Stomach (tissue), 9 donors: ENCODE measurements around the gene RIPOR1. TPM values are rescaled to one million over a fixed set of nuclear protein-coding genes. Genes with fewer than 3 reads are reported as not detected.
A peak's percentile ranks its signal among the peaks of the same experiment; 100 is the strongest.

Source experiments
- DNase-seq, 2 donors: peaks; one replicate each; pipeline versions ENCODE4 v3.0.0 to v3.0.0-alpha.2; 2013 to 2019
- H3K27ac ChIP-seq, 5 donors: fragments of 200-600 bp in 4 of 5; sonication (generic) in 4 of 5; one replicate each; pipeline ENCODE4 v1.5.1; 2013 to 2019; ENCODE audit warnings: mild to moderate bottlenecking in 1 of 5, moderate library complexity in 1 of 5
- H3K27me3 ChIP-seq, 3 donors: fragments of 200-600 bp; sonication (generic); one replicate each; pipeline ENCODE4 v1.5.1; 2017 to 2019; ENCODE audit warnings: mixed run types in 1 of 3
- H3K36me3 ChIP-seq, 4 donors: fragments of 200-600 bp; sonication (generic); 1 replicate in 3 of 4; 2 replicates in 1 of 4; pipeline ENCODE4 v1.5.1; 2016 to 2019
- H3K4me1 ChIP-seq, 4 donors: fragments of 200-600 bp; sonication (generic); one replicate each; pipeline ENCODE4 v1.5.1; 2016 to 2019
- H3K4me3 ChIP-seq, 4 donors: fragments of 200-600 bp; sonication (generic) in 3 of 4; one replicate each; pipeline ENCODE4 v1.5.1; 2016 to 2019; ENCODE audit warnings: mild to moderate bottlenecking in 1 of 4
- H3K9me3 ChIP-seq, 4 donors: fragments of 200-600 bp; sonication (generic); one replicate each; pipeline ENCODE4 v1.5.1; 2016 to 2019
- CTCF ChIP-seq, 7 experiments: fragments of 450-650 bp in 4 of 7; fragments of 200-600 bp in 3 of 7; sonication (generic) in 3 of 7; IDR thresholded peaks; one replicate each; pipeline ENCODE4 v1.5.1; 2016 to 2019; ENCODE audit warnings: antibody characterized with exemption in 7 of 7, control low read depth in 2 of 7, mild to moderate bottlenecking in 1 of 7
- EP300 ChIP-seq: sonication (generic); formaldehyde crosslinking; IDR thresholded peaks from one replicate; pipeline ENCODE4 v1.6.1; 2017; ENCODE audit warnings: antibody characterized with exemption
- POLR2A ChIP-seq, 4 donors: fragments of 450-650 bp; IDR thresholded peaks; one replicate each; pipeline ENCODE4 v1.6.1; 2016; ENCODE audit warnings: antibody characterized with exemption in 4 of 4, control low read depth in 2 of 4, mild to moderate bottlenecking in 1 of 4, moderate library complexity in 1 of 4
- POLR2AphosphoS5 ChIP-seq, 3 donors: sonication (generic); formaldehyde crosslinking; IDR thresholded peaks; one replicate each; pipeline ENCODE4 v1.6.1; 2016; ENCODE audit warnings: antibody characterized with exemption in 3 of 3
- WGBS, 5 donors: extraction: QIAGEN DNeasy Blood & Tissue Kit in 3 of 5; methylation state at CpG; one replicate each; pipeline versions ENCODE4 v1.1.5 to v1.1.7; 2013 to 2018; 5-methylcytosine and 5-hydroxymethylcytosine counted together
- intact Hi-C: fragments of 100-400 bp; cut with DNase I; formaldehyde crosslinking; loops from one replicate; pipeline ENCODE4 v1.15.1; 2023; ENCODE audit warnings: low total_unique reads
- polyA plus RNA-seq, 3 donors: library from polyadenylated mRNA; stranded (reverse); fragments of 200-250 nt; gene quantifications; one replicate each; pipeline ENCODE4 v1.2.3, GENCODE V29; 2013
- total RNA-seq, 5 donors: library from RNA; depleted of rRNA; stranded (reverse); fragments of >200 nt; gene quantifications; one replicate each; pipeline versions ENCODE4 v1.1.0 to v1.2.3, GENCODE V29; 2014 to 2016
- donor health status: healthy with polysubstance abuse.
- donor health status: Bipolar disorder and iron deficiency.
- donor health status: healthy.

Gene RIPOR1
- total and polyA plus RNA-seq, 8 donors = 17.2 to 159 (median 27.4) TPM

GRCh38 chr16:67521095-67521804, 7.4 kb upstream of the RIPOR1 start:
- peaks cover 0 to 12% (median 6%) of the 10 kb centered on the region in 4 donors for H3K4me1 ChIP-seq
- DNase-seq = peak; percentile 98
- H3K9me3 ChIP-seq = no peaks in the 10 kb centered on the region
- H3K4me3 ChIP-seq = peak overlapping the region; percentile 36 to 55 (median 40)
- H3K27ac ChIP-seq = peak overlapping the region; percentile 88 to 95 (median 90)
- no peaks in the 10 kb centered on the region for H3K36me3 ChIP-seq
- H3K27me3 ChIP-seq = no peaks in the 10 kb centered on the region
- TF ChIP-seq POLR2A (IDR thresholded peaks at IDR 0.05) = no peak
- peak in 6 of 7 experiments; percentile 38 to 98 (median 84) for TF ChIP-seq CTCF (IDR thresholded peaks at IDR 0.05)
- peak; percentile 29 to 67 (median 31) for TF ChIP-seq POLR2AphosphoS5 (IDR thresholded peaks at IDR 0.05)
- no peak for TF ChIP-seq EP300
- 0 to 1% (median 1%) methylated on average over 23 to 25 of the region's 25 CpGs for whole genome bisulfite sequencing, 5 donors
- intact Hi-C loops = no loop called here

GRCh38 chr16:67525176-67525860, 3.3 kb upstream of the RIPOR1 start:
- intact Hi-C loops = no loop called here

GRCh38 chr16:67526149-67526791, 2.4 kb upstream of the RIPOR1 start:
- Histone ChIP-seq H3K27ac (no peak overlapping the region), H3K4me3 (no peak overlapping the region), H3K36me3 (no peaks in the 10 kb centered on the region), H3K4me1 (peaks cover 13 to 40% (median 35%) of the 10 kb centered on the region in 4 donors), H3K9me3 (no peaks in the 10 kb centered on the region), H3K27me3 (no peaks in the 10 kb centered on the region)
- TF ChIP-seq POLR2AphosphoS5 (IDR thresholded peaks at IDR 0.05) = no peak
- TF ChIP-seq CTCF (IDR thresholded peaks at IDR 0.05) = no peak
- TF ChIP-seq EP300 = no peak
- no peak for TF ChIP-seq POLR2A (IDR thresholded peaks at IDR 0.05)
- intact Hi-C loops = no loop called here
- no peak for DNase-seq
- 40 to 63% (median 61%) methylated on average over 3 of the region's 3 CpGs for WGBS, 5 donors

More at GRCh38 chr16:67525176-67525860, 3.3 kb upstream of the RIPOR1 start:
- Histone ChIP-seq H3K9me3 (no peaks in the 10 kb centered on the region), H3K4me1 (peaks cover 6 to 35% (median 29%) of the 10 kb centered on the region in 4 donors), H3K36me3 (no peaks in the 10 kb centered on the region), H3K27ac (no peak overlapping the region), H3K27me3 (no peaks in the 10 kb centered on the region), H3K4me3 (no peak overlapping the region)
- TF ChIP-seq CTCF (IDR thresholded peaks at IDR 0.05) = no peak
- TF ChIP-seq POLR2AphosphoS5 (IDR thresholded peaks at IDR 0.05) = no peak
- no peak for TF ChIP-seq POLR2A (IDR thresholded peaks at IDR 0.05)
- no peak for TF ChIP-seq EP300
- WGBS, 5 donors = 71 to 83% (median 74%) methylated on average over 11 of the region's 11 CpGs
- DNase-seq = peak in 1 of 2 donors; percentile 4

- H3K27me3 ChIP-seq = no peaks in the 10 kb centered on the region
- WGBS, 5 donors = 0 to 6% (median 1%) methylated on average over 1 to 64 of the region's 65 CpGs
Measured at GRCh38 chr16:67528870-67529581, 397 bp downstream of the RIPOR1 start.

More at GRCh38 chr16:67528870-67529581, 397 bp downstream of the RIPOR1 start:
- peaks cover 15 to 56% (median 52%) of the 10 kb centered on the region in 4 donors for H3K4me1 ChIP-seq
- intact Hi-C loops = no loop called here
- peak overlapping the region; percentile 70 to 93 (median 84) for H3K4me3 ChIP-seq
- peak overlapping the region; percentile 86 to 93 (median 89) for H3K27ac ChIP-seq
- no peaks in the 10 kb centered on the region for H3K36me3 ChIP-seq
- no peaks in the 10 kb centered on the region for H3K9me3 ChIP-seq
- TF ChIP-seq POLR2AphosphoS5 (IDR thresholded peaks at IDR 0.05) (peak in 2 of 3 donors; percentile 4 to 53), POLR2A (IDR thresholded peaks at IDR 0.05) (no peak)
- DNase-seq = peak in 1 of 2 donors; percentile 73
